Ascending aorta (tissue), 2 donors: ENCODE data around the gene MRFAP1. TPM values are rescaled to one million over a fixed set of nuclear protein-coding genes. Genes with fewer than 3 reads are reported as not detected.
"Not testable (repeated sequence)": the region's sequence is repeated elsewhere in the genome, so short reads cannot be mapped to it uniquely, and the experiment has no call there.

ENCODE experiments used
- DNase-seq, 2 donors: peaks; one replicate each; pipeline ENCODE4 v3.0.0-alpha.2; 2019; ENCODE audit warnings: low spot score in 2 of 2
- H3K27ac ChIP-seq, 2 donors: fragments of 200-600 bp; sonication (generic); one replicate each; pipeline ENCODE4 v1.5.1; 2016 to 2017; ENCODE audit warnings: mild to moderate bottlenecking in 1 of 2
- H3K27me3 ChIP-seq: fragments of 200-600 bp; sonication (generic); one replicate; pipeline ENCODE4 v1.5.1; 2017
- H3K36me3 ChIP-seq, 2 donors: fragments of 200-600 bp; sonication (generic); one replicate each; pipeline ENCODE4 v1.5.1; 2016
- H3K4me1 ChIP-seq, 2 donors: fragments of 200-600 bp; sonication (generic); one replicate each; pipeline ENCODE4 v1.5.1; 2016 to 2017; ENCODE audit warnings: mild to moderate bottlenecking in 1 of 2
- H3K4me3 ChIP-seq, 2 donors: fragments of 200-600 bp; sonication (generic); one replicate each; pipeline ENCODE4 v1.5.1; 2016 to 2017; ENCODE audit warnings: mild to moderate bottlenecking in 1 of 2
- H3K9me3 ChIP-seq, 2 donors: fragments of 200-600 bp; sonication (generic); one replicate each; pipeline ENCODE4 v1.5.1; 2016
- intact Hi-C: fragments of 100-400 bp; cut with DNase I; formaldehyde crosslinking; loops from one replicate; pipeline ENCODE4 v1.15.1; 2023
- total RNA-seq: library from RNA; depleted of rRNA; stranded (reverse); fragments of >200 nt; gene quantifications from one replicate; pipeline ENCODE4 v1.1.0, GENCODE V29; 2016
- TF ChIP-seq, protein P1 (sequence below), 3 experiments: fragments of 200-600 bp in 2 of 3; fragments of 450-650 bp in 1 of 3; sonication (generic) in 2 of 3; IDR thresholded peaks; one replicate each; pipeline ENCODE4 v1.5.1; 2016 to 2019; ENCODE audit warnings: antibody characterized with exemption in 3 of 3, mild to moderate bottlenecking in 1 of 3, moderate library complexity in 1 of 3

The MRFAP1 gene
- total RNA-seq, 1 donor from 2014 or later, result 109 TPM

- no peaks in the 10 kb centered on the region for H3K9me3 ChIP-seq
- no peak for DNase-seq
- no peaks in the 10 kb centered on the region for H3K27me3 ChIP-seq
- H3K4me3 ChIP-seq, result no peak overlapping the region
- no peaks in the 10 kb centered on the region for H3K4me1 ChIP-seq
- intact Hi-C loops, result no loop called here
- H3K36me3 ChIP-seq, result peaks cover 31 to 46% of the 10 kb centered on the region in 2 donors
- H3K27ac ChIP-seq, result no peak overlapping the region
- TF ChIP-seq, protein P1, sequence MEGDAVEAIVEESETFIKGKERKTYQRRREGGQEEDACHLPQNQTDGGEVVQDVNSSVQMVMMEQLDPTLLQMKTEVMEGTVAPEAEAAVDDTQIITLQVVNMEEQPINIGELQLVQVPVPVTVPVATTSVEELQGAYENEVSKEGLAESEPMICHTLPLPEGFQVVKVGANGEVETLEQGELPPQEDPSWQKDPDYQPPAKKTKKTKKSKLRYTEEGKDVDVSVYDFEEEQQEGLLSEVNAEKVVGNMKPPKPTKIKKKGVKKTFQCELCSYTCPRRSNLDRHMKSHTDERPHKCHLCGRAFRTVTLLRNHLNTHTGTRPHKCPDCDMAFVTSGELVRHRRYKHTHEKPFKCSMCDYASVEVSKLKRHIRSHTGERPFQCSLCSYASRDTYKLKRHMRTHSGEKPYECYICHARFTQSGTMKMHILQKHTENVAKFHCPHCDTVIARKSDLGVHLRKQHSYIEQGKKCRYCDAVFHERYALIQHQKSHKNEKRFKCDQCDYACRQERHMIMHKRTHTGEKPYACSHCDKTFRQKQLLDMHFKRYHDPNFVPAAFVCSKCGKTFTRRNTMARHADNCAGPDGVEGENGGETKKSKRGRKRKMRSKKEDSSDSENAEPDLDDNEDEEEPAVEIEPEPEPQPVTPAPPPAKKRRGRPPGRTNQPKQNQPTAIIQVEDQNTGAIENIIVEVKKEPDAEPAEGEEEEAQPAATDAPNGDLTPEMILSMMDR (IDR thresholded peaks at IDR 0.05), result no peak
These were observed 18.9 kb upstream of the MRFAP1 start for GRCh38 chr4:6621556-6621927.

DNA sequence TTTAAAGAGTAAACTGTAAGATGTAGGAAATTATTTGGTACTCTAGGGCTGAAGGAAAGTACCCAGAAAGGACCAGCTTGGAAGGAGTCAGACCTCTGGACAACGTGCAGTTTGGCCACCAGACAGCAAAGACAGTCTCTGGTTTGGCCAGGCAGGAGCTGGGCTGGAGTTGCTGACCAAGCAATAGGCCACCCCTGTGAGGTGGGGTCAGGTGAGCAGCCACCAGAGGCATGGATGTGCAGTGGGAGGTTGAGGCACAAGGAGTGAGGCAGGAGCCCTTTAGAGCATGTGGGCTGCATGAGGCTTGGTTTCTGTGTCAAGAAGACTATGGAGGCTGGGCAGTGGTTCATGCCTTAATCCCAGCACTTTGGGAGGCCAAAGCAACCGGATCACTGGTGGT is 17.7 kb upstream of the MRFAP1 start:
- peaks cover 25 to 35% of the 10 kb centered on the region in 2 donors for H3K36me3 ChIP-seq
- intact Hi-C loops, result no loop called here
- H3K4me1 ChIP-seq, result no peaks in the 10 kb centered on the region
- H3K4me3 ChIP-seq, result no peak overlapping the region
- TF ChIP-seq, protein P1 (IDR thresholded peaks at IDR 0.05), result no peak
- no peaks in the 10 kb centered on the region for H3K9me3 ChIP-seq
- H3K27ac ChIP-seq, result no peak overlapping the region
- H3K27me3 ChIP-seq, result no peaks in the 10 kb centered on the region
- DNase-seq, result no peak

- intact Hi-C loops, result no loop called here
- TF ChIP-seq, protein P1 (IDR thresholded peaks at IDR 0.05), result no peak
- peaks cover 3 to 10% of the 10 kb centered on the region in 2 donors for H3K36me3 ChIP-seq
- no peaks in the 10 kb centered on the region for H3K27me3 ChIP-seq
- no peak for DNase-seq
- no peak overlapping the region for H3K4me3 ChIP-seq
- H3K9me3 ChIP-seq, result no peaks in the 10 kb centered on the region
- H3K4me1 ChIP-seq, result no peaks in the 10 kb centered on the region
- H3K27ac ChIP-seq, result no peak overlapping the region
These were observed 15.2 kb upstream of the MRFAP1 start for GRCh38 chr4:6625256-6625655.

DNA sequence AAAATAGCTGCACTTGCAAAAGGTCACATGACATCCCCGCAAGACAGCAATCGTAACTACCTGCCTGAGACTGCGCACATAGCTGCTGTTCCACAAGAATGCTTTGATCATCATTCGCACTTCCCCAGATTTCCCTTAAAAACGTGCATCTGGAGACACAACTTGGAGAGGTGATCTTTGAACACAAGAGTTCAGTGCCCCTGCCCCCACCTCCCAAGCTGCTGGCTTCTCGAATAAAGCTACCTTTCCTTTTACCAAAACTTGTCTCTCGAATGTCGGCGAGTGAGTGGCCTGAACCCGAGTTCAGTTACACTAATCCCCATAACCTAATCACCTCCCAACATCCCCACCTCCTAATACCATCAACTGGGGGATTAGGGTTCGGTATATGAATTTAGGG is 14.4 kb upstream of the MRFAP1 start:
- no peak for DNase-seq
- H3K4me1 ChIP-seq, result no peaks in the 10 kb centered on the region
- TF ChIP-seq, protein P1 (IDR thresholded peaks at IDR 0.05), result no peak
- no peaks in the 10 kb centered on the region for H3K9me3 ChIP-seq
- no peak overlapping the region for H3K4me3 ChIP-seq
- H3K27ac ChIP-seq, result no peak overlapping the region
- intact Hi-C loops, result no loop called here
- H3K27me3 ChIP-seq, result no peaks in the 10 kb centered on the region
- peaks cover 0 to 8% of the 10 kb centered on the region in 2 donors for H3K36me3 ChIP-seq

- TF ChIP-seq, protein P1 (IDR thresholded peaks at IDR 0.05), result no peak
These were observed 12.7 kb upstream of the MRFAP1 start for GRCh38 chr4:6627832-6628231.

GRCh38 chr4:6628484-6628883 is 12.0 kb upstream of the MRFAP1 start:
- H3K27ac ChIP-seq, H3K4me1 ChIP-seq, H3K27me3 ChIP-seq, intact Hi-C loops, DNase-seq, H3K4me3 ChIP-seq, H3K36me3 ChIP-seq, H3K9me3 ChIP-seq: not testable (repeated sequence)

More at GRCh38 chr4:6627832-6628231, 12.7 kb upstream of the MRFAP1 start:
- H3K4me1 ChIP-seq, result no peaks in the 10 kb centered on the region
- H3K27me3 ChIP-seq, result no peaks in the 10 kb centered on the region
- no peaks in the 10 kb centered on the region for H3K9me3 ChIP-seq
- H3K27ac ChIP-seq, result no peak overlapping the region
- H3K4me3 ChIP-seq, result no peak overlapping the region
- no peaks in the 10 kb centered on the region for H3K36me3 ChIP-seq
- no peak for DNase-seq
- intact Hi-C loops, result no loop called here
